LNCAP (cell line): ENCODE measurements around the gene SPOP.

Source experiments
- TF ChIP-seq, protein P1 (sequence below): fragments of 450-650 bp; IDR thresholded peaks from 2 replicates; pipeline ENCODE4 v1.5.1; 2017; ENCODE audit warnings: mild to moderate bottlenecking

The SPOP gene

DNA sequence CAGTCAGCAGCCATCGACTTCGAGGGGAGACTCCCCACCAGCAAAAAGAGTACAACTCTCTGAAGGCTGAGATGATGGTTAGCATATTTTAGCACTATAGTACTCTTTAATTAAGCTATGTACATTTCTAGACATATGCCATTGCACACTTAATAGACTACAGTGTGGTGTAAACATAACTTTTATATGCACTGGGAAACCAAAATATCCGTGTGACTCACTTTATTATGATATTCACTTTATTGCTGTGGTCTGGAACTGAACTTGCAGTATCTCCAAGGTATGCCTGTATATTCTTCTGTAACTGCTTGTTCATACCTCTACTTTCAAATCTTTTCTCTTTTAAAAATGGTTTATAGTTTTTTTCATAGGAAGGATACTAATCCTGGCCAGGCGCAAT, 113.3 kb downstream of the SPOP start:
- TF ChIP-seq, protein P1, sequence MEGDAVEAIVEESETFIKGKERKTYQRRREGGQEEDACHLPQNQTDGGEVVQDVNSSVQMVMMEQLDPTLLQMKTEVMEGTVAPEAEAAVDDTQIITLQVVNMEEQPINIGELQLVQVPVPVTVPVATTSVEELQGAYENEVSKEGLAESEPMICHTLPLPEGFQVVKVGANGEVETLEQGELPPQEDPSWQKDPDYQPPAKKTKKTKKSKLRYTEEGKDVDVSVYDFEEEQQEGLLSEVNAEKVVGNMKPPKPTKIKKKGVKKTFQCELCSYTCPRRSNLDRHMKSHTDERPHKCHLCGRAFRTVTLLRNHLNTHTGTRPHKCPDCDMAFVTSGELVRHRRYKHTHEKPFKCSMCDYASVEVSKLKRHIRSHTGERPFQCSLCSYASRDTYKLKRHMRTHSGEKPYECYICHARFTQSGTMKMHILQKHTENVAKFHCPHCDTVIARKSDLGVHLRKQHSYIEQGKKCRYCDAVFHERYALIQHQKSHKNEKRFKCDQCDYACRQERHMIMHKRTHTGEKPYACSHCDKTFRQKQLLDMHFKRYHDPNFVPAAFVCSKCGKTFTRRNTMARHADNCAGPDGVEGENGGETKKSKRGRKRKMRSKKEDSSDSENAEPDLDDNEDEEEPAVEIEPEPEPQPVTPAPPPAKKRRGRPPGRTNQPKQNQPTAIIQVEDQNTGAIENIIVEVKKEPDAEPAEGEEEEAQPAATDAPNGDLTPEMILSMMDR = no peak

DNA sequence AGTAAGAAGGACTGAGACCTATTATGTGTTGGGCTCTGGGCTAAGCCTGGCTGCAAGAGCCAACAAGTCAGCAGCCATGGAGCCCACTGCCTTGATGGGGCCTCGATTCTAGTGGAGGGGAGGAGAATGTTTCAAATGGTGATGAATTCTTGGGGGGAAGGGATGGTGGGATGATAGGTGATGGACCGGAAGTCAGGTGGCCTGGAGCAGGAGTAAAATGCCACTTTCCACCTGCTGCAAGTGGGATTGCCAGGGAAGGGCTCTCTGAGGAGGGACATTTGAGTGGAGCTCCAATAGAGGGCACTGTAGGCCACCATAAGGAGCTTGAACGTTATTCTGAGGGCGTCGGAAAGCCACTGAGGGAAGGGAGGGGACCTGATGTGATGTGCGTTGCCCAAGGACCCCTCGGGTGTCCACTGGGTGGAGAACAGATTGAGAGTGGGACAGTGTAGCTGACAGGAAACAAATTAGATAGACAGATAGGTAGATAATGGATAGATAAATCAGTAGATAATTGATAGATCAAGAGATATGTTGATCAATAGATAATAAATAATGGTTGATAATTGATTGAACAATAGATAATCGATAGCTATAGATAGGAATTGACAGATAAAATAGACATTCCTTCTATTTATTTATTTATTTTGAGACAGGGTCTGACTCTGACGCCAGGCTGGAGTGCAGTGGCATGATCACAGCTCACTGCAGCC, 120.4 kb downstream of the SPOP start:
- TF ChIP-seq, protein P1 = peak; percentile 75

DNA sequence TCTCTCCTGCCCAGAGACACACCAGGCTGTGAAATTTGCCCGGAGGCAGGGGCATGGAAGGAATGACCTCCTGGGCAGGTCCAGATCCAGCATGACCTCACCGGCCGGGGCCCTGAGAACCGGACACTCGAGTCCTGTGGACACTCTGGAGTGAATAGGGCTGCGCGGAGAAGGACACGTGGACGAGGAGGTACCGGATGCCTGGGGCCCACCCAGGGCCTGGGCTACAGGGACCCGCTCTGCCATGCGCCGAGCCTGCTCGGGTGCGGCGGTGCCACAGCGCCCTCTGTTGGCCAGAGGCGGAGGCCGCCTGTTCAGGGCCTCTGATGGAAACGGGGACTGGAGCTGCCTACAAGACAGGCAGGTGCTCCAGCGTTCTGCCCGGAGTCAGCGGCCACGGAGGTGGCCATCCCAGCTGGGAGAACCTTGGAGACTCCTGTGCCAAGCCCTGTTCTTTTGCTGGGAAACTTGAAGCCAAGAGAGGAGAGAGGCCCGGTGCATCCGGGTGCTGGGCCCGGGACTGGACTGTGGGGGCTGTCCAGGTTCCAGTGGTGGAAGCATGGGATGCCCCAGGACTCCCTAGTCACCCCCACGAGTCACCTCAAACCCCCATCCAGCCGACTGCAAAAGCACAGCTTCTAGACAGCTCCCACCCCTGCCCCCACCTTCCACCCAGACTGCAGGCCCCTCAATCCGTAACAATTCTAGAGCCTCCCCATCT, 121.5 kb downstream of the SPOP start:
- TF ChIP-seq, protein P1 = peak; percentile 98

DNA sequence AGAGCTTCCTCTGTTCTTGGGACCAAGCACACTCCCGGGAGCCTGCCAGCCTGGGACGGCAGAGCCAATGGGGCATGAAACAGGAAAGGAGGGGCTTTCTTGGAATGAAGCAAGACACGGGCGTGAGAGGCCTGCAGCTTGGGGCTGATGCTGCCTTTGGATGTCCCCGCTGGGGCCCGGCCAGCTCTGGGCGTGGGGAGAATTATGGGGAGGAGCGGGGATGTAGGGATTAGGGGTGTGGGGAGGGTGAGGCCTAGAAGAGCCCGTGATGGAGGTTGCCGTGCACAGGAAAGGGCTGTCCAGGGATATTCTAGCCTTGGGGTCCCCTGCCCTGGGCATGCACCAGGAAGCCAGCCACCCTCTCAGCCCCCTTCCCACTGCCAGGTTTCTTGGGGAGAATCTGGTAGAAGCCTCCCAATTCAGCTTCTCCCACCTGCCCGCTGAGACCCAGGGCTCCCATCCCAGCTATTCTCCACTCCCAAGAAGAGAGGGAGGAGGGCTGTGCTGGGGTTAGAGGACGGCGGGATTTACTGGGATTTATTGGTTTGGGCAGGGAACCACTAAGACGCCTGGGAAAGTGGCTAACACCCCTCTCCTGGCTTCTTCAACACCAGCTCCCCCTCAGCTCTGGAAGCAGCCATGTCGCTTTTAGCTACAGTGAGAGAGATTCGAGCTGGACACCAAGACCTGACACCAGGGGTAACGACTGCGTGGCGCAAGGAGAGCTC, 122.2 kb downstream of the SPOP start:
- TF ChIP-seq, protein P1 = no peak

DNA sequence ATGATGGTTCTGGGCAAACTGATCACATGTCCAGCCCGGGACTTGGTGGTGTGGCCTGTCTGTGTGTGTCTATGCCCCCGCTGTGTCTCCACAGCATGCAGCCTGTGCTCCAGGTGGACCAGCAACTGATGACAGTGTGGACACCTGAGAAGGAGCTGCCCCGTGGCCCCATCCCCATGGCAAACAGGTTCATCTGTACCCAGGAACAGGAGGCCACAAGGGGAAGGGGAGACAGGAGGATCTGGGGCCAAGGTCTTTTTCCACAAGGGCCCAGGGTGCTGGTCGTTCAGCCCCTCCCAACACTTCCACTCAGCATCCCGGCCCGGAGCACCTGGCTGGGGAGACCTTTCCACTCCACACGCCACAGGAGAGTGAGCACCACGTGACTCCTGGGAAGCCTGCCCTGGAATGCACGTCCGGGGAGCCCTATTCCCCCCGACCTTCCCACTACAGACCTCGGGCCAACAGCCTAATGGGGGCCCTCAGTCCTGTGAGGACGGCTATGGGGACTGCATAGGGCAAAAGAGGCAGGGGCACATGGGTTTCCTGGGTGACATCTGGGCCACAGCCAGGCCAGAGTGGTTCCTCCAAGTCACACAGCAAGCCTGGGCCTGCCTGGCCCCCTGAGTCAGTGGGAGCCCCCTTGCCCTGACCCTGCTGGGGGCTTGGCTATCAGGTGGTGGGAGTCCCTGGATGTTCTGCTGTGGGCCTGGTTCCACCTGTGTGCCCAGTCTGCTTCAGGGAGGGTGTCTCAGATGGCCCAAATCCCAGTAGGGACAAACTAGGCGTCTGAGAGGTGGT, 123.0 kb downstream of the SPOP start:
- TF ChIP-seq, protein P1 = no peak

DNA sequence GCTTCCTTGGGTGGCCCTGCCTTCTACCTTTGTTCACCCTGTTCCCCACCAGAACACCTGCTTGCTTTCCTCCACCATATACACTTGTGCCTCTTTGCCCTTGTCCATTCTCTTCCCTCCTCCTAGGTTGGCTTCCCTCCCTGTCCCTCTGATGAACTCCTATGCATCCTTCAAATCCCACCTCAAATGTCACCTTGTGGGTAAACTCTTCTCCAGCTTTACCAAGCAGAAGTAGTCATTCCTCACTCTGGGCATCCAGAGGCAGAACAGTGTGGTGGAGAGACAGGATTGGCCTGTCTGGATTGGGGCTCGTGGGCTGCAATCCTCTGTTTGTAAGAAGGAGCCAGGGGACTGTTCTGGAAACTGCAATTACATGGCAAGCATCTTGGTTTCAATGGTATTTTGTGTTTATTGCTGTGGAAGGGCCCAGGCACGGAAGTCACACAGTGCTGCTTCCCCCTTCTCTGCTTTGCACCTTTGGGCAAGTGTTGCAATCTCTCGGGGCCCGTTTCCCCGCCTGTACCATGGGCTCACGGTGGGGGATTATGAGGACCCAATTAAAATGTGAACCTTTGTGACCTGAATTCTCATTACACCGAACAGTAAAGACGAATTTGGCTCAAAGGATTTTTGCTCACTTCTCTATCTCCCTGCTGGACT, 124.1 kb downstream of the SPOP start:
- TF ChIP-seq, protein P1 = no peak
